ENCODE data around the gene PAOX.

Gene PAOX

GRCh38 chr10:133343558-133343957 is 35.5 kb upstream of the PAOX start:
- Mint-ChIP-seq H3K27ac (no peak overlapping the region), H3K4me3 (no peak overlapping the region), H3K36me3 (ENCODE audit: low read depth) (no peaks in the 10 kb centered on the region), H3K9me3 (no peaks in the 10 kb centered on the region), H3K27me3 (ENCODE audit: low read depth) (peaks cover 25% of the 10 kb centered on the region), H3K4me1 (ENCODE audit: low read depth) (no peaks in the 10 kb centered on the region)

DNA sequence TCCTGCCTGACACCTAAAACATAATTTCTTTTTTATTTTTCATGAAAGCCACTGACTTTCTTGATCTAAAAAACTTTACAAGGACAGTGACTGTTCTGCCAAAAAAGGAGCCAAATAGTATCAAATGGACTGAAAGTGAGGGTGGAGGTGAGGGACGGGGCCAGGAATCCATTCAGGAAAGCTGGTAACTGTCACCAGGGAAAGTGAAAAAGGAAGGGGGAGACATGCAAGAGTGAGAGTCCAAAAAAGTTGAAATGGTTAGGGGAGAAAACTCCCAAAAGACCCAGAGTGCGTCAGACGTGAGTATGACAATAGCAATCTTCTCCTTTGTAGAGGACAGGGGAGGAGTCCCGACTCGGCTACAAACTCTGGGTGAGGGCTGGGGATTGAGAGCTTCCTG is 34.8 kb upstream of the PAOX start:
- no peaks in the 10 kb centered on the region for H3K36me3 Mint-ChIP-seq (ENCODE audit: low read depth)
- peaks cover 25% of the 10 kb centered on the region for H3K27me3 Mint-ChIP-seq (ENCODE audit: low read depth)
- no peaks in the 10 kb centered on the region for H3K4me1 Mint-ChIP-seq (ENCODE audit: low read depth)
- no peak overlapping the region for H3K27ac Mint-ChIP-seq
- no peak overlapping the region for H3K4me3 Mint-ChIP-seq
- no peaks in the 10 kb centered on the region for H3K9me3 Mint-ChIP-seq

GRCh38 chr10:133346413-133346812 is 32.6 kb upstream of the PAOX start:
- H3K27me3 Mint-ChIP-seq (ENCODE audit: low read depth): peaks cover 24% of the 10 kb centered on the region
- H3K4me3 Mint-ChIP-seq: no peak overlapping the region
- H3K9me3 Mint-ChIP-seq: no peaks in the 10 kb centered on the region
- no peaks in the 10 kb centered on the region for H3K36me3 Mint-ChIP-seq (ENCODE audit: low read depth)
- no peaks in the 10 kb centered on the region for H3K4me1 Mint-ChIP-seq (ENCODE audit: low read depth)
- no peak overlapping the region for H3K27ac Mint-ChIP-seq

DNA sequence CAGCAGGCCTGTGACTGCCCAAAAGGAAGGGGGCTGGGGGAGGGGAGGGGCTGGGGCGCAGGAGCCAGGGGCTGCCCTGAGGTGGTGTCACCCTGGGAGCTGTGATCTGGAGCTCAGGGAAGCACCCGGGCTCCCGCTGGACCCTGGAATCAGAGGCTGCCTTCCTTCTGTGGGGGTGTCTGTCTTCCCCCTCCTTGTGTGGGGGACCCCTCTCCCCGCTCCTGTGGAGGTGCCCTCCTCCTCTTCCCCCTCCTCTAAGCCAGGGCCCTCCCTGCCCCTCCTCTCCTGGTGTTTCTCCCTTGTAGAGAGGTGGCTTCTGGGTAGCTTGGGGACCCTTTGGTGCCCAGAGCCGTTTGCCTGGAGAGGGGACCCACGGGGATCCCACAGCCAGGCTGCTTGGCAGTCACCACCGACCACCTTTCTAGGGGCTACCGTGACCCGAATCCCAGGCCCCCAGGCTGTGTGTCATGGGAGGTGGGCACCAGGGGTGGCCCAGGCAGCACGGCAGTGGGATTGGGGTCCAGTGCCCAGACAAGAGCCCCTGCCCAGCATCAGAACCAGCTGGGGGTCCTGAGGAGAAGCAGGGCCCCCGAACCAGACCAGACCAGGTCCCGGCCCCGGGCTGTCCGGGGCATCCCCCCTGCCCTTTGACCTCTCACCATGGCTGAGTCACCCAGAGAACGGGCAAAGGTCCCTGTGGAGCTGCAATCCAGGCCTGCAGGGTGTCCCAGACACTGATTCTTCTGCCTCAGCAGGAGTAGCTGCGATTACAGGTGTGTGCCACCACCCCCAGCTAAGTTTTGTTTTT is 31.1 kb upstream of the PAOX start:
- H3K27me3 Mint-ChIP-seq (ENCODE audit: low read depth): peaks cover 16% of the 10 kb centered on the region
- no peaks in the 10 kb centered on the region for H3K9me3 Mint-ChIP-seq
- H3K4me3 Mint-ChIP-seq: no peak overlapping the region
- no peak overlapping the region for H3K27ac Mint-ChIP-seq
- H3K36me3 Mint-ChIP-seq (ENCODE audit: low read depth): no peaks in the 10 kb centered on the region
- H3K4me1 Mint-ChIP-seq (ENCODE audit: low read depth): no peaks in the 10 kb centered on the region

DNA sequence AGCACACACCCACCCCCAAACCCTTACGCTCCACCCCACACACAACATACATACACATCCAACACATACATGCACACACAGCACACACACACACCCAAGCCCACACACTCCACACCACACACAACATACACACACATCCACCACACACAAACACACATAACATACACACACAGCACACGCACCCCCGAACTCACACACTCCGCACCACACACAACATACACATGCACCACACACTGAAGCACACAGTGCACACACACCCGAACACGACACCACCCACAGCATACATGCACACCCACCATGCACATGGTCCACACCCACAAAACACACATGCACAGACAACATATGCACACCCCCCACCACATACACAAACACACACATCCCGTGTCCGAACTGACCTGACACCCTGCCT is 29.9 kb upstream of the PAOX start:
- Mint-ChIP-seq H3K36me3 (ENCODE audit: low read depth) (no peaks in the 10 kb centered on the region), H3K27me3 (ENCODE audit: low read depth) (peaks cover 9% of the 10 kb centered on the region), H3K4me3 (no peak overlapping the region), H3K27ac (peak overlapping the region; percentile 19), H3K9me3 (no peaks in the 10 kb centered on the region), H3K4me1 (ENCODE audit: low read depth) (no peaks in the 10 kb centered on the region)

- H3K27me3 Mint-ChIP-seq (ENCODE audit: low read depth): peaks cover 6% of the 10 kb centered on the region
These were observed 29.5 kb upstream of the PAOX start for GRCh38 chr10:133349577-133350011.

GRCh38 chr10:133350283-133350949 is 28.6 kb upstream of the PAOX start:
- Mint-ChIP-seq H3K27ac (no peak overlapping the region), H3K9me3 (no peaks in the 10 kb centered on the region), H3K4me1 (ENCODE audit: low read depth) (no peaks in the 10 kb centered on the region), H3K4me3 (no peak overlapping the region), H3K27me3 (ENCODE audit: low read depth) (peaks cover 5% of the 10 kb centered on the region), H3K36me3 (ENCODE audit: low read depth) (no peaks in the 10 kb centered on the region)

More at GRCh38 chr10:133349577-133350011, 29.5 kb upstream of the PAOX start:
- Mint-ChIP-seq H3K9me3 (no peaks in the 10 kb centered on the region), H3K27ac (no peak overlapping the region), H3K4me1 (ENCODE audit: low read depth) (no peaks in the 10 kb centered on the region), H3K36me3 (ENCODE audit: low read depth) (no peaks in the 10 kb centered on the region), H3K4me3 (no peak overlapping the region)

DNA sequence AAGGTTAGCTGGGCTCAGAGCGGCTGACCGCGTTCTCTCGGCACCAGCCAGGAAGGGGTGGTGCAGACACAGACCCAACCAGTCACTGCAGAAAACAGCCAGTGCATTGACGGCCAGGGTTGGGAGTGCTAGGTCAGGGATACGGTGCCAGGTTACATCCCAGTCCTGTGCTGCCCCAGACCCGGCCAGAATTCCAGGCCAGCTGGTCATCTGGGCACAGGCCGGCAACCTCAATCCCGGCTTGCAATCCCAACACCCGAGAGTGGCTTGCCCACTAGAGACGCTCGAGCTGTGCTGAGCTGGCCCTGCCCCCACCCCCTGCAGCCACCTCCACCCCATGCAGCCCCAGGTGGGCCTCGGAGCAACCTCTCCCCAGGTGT is 28.1 kb upstream of the PAOX start:
- H3K27me3 Mint-ChIP-seq (ENCODE audit: low read depth): peaks cover under 1% of the 10 kb centered on the region
- no peaks in the 10 kb centered on the region for H3K4me1 Mint-ChIP-seq (ENCODE audit: low read depth)
- H3K9me3 Mint-ChIP-seq: no peaks in the 10 kb centered on the region
- H3K4me3 Mint-ChIP-seq: no peak overlapping the region
- no peaks in the 10 kb centered on the region for H3K36me3 Mint-ChIP-seq (ENCODE audit: low read depth)
- H3K27ac Mint-ChIP-seq: no peak overlapping the region

GRCh38 chr10:133351408-133352318 is 27.4 kb upstream of the PAOX start:
- no peaks in the 10 kb centered on the region for H3K9me3 Mint-ChIP-seq

GRCh38 chr10:133353202-133353959 is 25.7 kb upstream of the PAOX start:
- Mint-ChIP-seq H3K4me1 (ENCODE audit: low read depth) (no peaks in the 10 kb centered on the region), H3K36me3 (ENCODE audit: low read depth) (no peaks in the 10 kb centered on the region), H3K9me3 (no peaks in the 10 kb centered on the region), H3K27ac (no peak overlapping the region), H3K27me3 (ENCODE audit: low read depth) (no peaks in the 10 kb centered on the region), H3K4me3 (no peak overlapping the region)

More at GRCh38 chr10:133351408-133352318, 27.4 kb upstream of the PAOX start:
- Mint-ChIP-seq H3K4me3 (no peak overlapping the region), H3K27ac (no peak overlapping the region), H3K36me3 (ENCODE audit: low read depth) (no peaks in the 10 kb centered on the region), H3K4me1 (ENCODE audit: low read depth) (no peaks in the 10 kb centered on the region), H3K27me3 (ENCODE audit: low read depth) (no peaks in the 10 kb centered on the region)

GRCh38 chr10:133353988-133354605 is 25.0 kb upstream of the PAOX start:
- Mint-ChIP-seq H3K27me3 (ENCODE audit: low read depth) (no peaks in the 10 kb centered on the region), H3K9me3 (no peaks in the 10 kb centered on the region), H3K4me1 (ENCODE audit: low read depth) (no peaks in the 10 kb centered on the region), H3K4me3 (no peak overlapping the region), H3K27ac (no peak overlapping the region), H3K36me3 (ENCODE audit: low read depth) (no peaks in the 10 kb centered on the region)

- H3K9me3 Mint-ChIP-seq: no peaks in the 10 kb centered on the region
- H3K4me1 Mint-ChIP-seq (ENCODE audit: low read depth): no peaks in the 10 kb centered on the region
- H3K27me3 Mint-ChIP-seq (ENCODE audit: low read depth): no peaks in the 10 kb centered on the region
- no peak overlapping the region for H3K4me3 Mint-ChIP-seq
- H3K36me3 Mint-ChIP-seq (ENCODE audit: low read depth): no peaks in the 10 kb centered on the region
- no peak overlapping the region for H3K27ac Mint-ChIP-seq
These were observed 24.3 kb upstream of the PAOX start for GRCh38 chr10:133354672-133355240.

DNA sequence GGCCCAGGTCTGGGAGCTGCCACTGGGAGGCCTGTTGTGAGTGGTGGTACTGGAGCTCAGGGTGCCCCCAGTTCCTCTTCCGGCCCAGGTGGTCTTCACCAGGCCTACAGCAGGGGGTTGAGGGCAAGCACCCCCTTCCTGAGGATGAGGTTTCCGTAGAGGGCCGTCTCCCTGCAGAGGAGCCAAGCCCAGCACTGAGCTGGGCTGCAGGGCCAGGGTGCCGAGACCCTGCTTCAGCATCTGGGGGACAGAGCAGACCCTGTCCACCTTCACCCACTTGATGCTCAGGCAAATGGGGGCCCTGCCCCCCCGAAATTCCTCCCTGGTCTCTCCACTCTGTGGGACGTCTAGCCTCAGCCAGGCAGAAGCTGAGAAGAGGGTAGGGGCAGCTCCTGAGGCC is 23.8 kb upstream of the PAOX start:
- no peak overlapping the region for H3K27ac Mint-ChIP-seq
- H3K36me3 Mint-ChIP-seq (ENCODE audit: low read depth): no peaks in the 10 kb centered on the region
- H3K4me3 Mint-ChIP-seq: no peak overlapping the region
- H3K4me1 Mint-ChIP-seq (ENCODE audit: low read depth): no peaks in the 10 kb centered on the region
- no peaks in the 10 kb centered on the region for H3K27me3 Mint-ChIP-seq (ENCODE audit: low read depth)
- H3K9me3 Mint-ChIP-seq: no peaks in the 10 kb centered on the region

Measured in T-helper 1 cell treated with Interleukin-12 subunit alpha and Interleukin-12 subunit beta and Interleukin-4 antibody, amounts not matched to agents 30 μg/mL and 1 μg/mL, for 36 hours (primary cell).